T1000 (cell line): ENCODE measurements around the gene TRIM8.
A peak's percentile ranks its signal among the peaks of the same experiment; 100 is the strongest.
"Not testable (repeated sequence)": the region's sequence is repeated elsewhere in the genome, so short reads cannot be mapped to it uniquely, and the experiment has no call there.

Source experiments
- DNase-seq: peaks from one replicate; lab custom pipeline; 2025; ENCODE audit warnings: mixed read lengths; lab: John Stamatoyannopoulos, UW

The TRIM8 gene

DNA sequence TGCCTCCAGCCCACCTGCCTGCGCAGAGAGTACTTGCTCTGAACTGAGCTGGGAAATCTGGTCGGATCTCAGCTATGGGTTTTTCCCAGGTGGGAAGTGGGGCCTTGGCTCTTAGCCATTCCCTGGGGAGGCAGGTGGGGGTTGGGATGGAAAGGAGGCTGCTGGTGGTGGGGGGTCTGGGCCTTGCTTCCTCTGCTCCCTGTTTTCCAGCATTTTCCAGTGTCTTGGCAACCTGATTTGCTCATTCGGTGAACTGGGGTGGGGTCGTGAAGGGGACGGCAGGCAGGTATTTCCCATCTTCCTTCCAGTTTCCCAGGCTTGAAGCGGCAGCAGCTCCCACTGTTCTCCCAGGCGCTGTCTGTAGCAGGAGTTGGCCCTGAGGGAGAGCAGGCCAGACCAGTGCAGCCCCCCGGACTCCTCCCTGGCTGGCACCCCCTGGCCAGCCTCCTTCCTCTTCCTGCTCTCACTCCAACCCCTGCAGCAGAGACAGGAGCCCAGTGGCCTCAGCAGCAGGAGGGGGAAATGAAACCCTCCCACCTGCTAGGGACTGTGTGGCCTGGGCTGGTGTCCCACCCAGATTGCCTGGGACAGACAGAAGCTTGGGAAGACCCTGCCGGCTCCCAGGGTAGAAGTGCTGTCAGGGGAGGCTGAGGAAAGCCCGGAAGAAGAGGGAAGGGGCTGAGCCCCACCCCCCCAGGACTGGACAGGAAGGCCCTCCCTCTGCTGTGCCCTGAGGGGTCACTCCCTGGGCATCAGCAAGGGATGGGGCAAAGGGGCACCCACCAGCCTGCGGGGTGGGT lies 6.6 kb downstream of the TRIM8 start:
- no peak for DNase-seq

DNA sequence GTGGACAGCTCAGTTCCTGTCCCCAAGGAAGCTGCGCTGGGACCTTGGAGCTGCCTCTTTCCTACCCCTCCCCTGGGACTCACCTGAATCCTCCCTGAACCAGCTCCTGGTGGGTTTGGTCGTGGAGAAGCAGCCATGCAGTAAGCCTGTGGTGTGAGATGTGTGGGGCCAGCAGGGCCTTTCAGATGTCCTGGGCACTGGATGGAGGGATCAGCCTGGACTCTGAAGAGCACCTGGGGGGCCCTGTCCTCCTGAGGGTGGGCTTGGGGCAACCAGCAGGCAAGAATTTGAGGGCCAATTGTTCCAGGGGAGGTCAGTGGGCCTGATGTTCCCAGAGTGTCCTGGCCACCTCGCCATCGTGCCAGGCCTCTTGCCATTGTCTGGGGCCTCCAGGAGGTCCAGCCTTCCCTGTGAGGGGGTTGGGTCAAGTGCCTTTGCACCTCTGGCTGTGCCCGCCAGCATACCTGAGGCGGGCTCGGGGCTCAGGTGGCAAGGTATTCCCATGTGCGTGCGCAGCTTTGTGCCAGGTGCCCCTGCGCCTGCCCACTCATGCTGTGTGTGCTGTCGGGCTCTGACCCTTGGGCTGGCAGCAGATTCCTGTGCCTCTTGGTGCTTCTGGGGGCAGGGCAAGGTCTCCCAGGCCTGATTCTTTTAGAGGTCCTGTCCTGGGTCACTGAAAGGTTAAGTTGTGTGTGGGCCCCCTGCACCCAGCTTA lies 7.3 kb downstream of the TRIM8 start:
- no peak for DNase-seq

- no peak for DNase-seq
Observed at GRCh38 chr10:102652170-102652916, 8.1 kb downstream of the TRIM8 start.

GRCh38 chr10:102653060-102653459 lies 8.8 kb downstream of the TRIM8 start:
- DNase-seq = no peak

GRCh38 chr10:102654566-102654965 lies 10.3 kb downstream of the TRIM8 start:
- no peak for DNase-seq

DNA sequence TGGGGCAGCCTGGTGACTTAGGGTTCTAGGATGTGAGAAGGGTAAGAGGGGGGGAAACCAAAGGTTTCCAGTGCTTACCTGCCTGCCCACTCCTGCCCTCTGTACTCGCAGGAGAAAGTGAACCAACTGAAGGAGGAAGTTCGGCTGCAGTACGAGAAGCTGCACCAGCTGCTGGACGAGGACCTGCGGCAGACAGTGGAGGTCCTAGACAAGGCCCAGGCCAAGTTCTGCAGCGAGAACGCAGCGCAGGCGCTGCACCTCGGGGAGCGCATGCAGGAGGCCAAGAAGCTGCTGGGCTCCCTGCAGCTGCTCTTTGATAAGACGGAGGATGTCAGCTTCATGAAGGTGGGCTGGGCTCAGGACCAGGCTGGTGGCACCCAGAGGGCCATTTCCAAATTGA lies 10.7 kb downstream of the TRIM8 start:
- DNase-seq = no peak

GRCh38 chr10:102656026-102656425 lies 11.7 kb downstream of the TRIM8 start:
- no peak for DNase-seq

DNA sequence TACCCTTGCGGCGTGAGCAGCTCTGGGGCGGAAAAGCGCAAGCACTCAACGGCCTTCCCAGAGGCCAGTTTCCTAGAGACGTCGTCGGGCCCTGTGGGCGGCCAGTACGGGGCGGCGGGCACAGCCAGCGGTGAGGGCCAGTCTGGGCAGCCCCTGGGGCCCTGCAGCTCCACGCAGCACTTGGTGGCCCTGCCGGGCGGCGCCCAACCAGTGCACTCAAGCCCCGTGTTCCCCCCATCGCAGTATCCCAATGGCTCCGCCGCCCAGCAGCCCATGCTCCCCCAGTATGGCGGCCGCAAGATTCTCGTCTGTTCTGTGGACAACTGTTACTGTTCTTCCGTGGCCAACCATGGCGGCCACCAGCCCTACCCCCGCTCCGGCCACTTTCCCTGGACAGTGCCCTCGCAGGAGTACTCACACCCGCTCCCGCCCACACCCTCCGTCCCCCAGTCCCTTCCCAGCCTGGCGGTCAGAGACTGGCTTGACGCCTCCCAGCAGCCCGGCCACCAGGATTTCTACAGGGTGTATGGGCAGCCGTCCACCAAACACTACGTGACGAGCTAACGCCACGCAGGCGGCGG lies 12.6 kb downstream of the TRIM8 start:
- DNase-seq = no peak

DNA sequence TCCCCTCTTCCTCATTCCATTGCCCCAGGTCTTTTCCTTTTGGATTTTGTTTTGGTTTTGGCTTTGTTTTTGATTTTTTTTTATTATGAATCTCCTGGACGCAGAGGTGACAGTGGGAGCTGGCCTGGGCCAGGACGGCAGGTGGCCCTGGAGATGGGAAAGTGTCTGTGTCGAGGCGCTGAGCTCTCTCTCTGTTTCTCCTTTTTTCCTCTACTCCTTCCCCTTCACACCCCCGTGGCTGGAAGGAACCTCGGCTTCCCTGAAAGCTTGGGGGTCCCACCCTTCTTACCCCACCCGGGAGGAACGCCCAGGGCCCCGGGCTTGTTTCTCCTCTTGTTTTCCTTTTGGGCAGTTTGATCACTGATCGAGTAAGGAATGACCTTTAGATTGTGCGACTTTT lies 13.2 kb downstream of the TRIM8 start:
- no peak for DNase-seq

- DNase-seq = no peak
Observed at GRCh38 chr10:102657984-102658724, 13.9 kb downstream of the TRIM8 start.

DNA sequence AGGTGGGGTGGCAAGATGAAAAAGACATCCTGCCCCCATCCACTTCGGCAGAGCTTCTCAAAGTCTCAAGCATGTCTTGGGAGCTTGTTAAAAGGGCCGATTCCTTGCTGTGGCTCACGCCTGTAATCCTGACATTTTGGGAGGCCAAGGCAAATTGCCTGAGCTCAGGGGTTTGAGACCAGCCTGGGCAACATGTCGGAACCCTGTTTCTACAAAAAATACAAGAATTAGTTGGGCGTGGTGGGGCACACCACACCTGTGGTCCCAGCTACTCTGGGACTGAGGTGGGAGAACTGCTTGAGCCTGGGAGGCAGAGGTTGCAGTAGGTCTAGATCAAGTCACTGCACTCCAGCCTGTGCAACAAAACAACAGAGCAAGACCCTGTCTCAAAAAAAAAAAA lies 14.5 kb downstream of the TRIM8 start:
- DNase-seq = no peak

DNA sequence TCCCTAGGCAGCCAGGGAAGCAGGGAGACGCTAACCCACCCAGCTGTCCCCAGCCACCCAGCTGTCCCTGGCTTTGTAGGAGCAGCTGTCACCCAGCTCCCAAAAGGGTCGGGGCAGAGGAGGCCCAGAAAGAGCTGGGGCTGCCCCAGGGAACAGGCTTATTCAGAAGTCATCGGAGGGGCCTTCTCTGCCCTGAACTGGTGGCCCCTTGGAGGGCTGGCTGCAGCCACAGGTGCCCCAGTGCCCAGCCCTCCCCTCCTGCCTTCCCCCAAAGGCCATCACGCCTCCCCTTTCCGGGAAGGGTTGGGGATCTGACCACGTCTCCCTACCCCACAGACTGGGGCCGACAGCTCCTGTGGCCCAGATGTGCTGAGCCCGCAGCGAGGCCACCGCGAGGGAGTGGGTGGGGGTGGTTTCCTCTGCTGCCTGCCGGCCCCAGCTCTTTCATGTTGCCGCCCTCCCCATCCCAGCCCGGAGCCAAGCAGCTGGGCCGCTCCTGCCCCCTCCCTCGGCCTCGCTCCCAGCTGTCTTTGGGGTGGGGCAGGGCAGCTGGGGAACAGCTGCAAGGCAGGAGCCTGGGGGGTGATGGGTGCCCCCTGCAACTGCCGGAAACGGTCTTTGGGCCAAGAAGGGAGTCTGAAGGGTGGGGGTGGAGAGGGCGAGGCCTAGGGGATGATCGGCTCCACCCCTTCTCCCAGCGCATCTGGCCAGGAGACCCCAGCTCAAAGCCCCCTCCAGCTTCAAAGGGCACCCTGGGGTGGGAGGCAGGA lies 16.8 kb downstream of the TRIM8 start:
- no peak for DNase-seq

GRCh38 chr10:102661658-102662028 lies 17.4 kb downstream of the TRIM8 start:
- no peak for DNase-seq

GRCh38 chr10:102665904-102666509 lies 21.7 kb downstream of the TRIM8 start:
- no peak for DNase-seq

DNA sequence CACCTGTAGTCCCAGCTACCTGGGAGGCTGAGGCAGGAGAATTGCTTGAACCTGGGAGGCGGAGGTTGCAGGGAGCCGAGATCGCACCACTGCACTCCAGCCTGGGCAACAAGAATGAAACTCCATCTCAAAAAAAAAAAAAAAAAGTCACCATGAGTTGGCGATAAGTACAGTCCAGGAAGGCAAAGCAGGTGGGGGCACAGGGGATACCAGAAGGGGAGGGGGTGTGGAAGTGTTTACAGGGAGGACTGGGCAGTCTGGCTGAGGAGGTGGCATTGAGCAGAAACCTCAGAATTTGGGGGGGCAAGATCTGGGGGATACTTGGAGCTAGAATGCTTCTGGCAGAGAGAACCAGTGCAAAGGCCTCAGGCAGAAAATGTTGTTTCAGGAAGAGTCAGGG lies 23.1 kb downstream of the TRIM8 start:
- DNase-seq = not testable (repeated sequence)

GRCh38 chr10:102668326-102669107 lies 24.2 kb downstream of the TRIM8 start:
- no peak for DNase-seq

GRCh38 chr10:102669206-102670064 lies 25.2 kb downstream of the TRIM8 start:
- DNase-seq = peak; percentile 35

- no peak for DNase-seq
Observed at GRCh38 chr10:102670065-102670670, 25.9 kb downstream of the TRIM8 start.
